ENCODE measurements around the gene GNB1L. TPM values are rescaled to one million over a fixed set of nuclear protein-coding genes. Genes with fewer than 3 reads are reported as not detected.

GNB1L gene
- total and polyA plus RNA-seq, 9 of the 15 experiments (the other 6 are each of a cell fraction or from before 2014, with no cell fraction given): 0.56 to 50.5 (median 10.2) TPM

GRCh38 chr22:19880786-19881569 is 26.3 kb upstream of the GNB1L start (continued):
- no peak for TF ChIP-seq CUX1 (CRISPR knock-in tag; IDR thresholded peaks at IDR 0.05)
- TF ChIP-seq ZNF24 (IDR thresholded peaks at IDR 0.05): peak; percentile 39; the same call in 1 of the 2 replicates
- no peak for TF ChIP-seq RBM39 (optimal IDR thresholded peaks at IDR 0.05; ENCODE audit: low read depth, low read length)
- TF ChIP-seq ARHGAP35 (IDR thresholded peaks at IDR 0.05; ENCODE audit: partially characterized antibody): no peak
- no peak for TF ChIP-seq HDAC1 (IDR thresholded peaks at IDR 0.05)
- no peak for TF ChIP-seq HDAC8 (tag; IDR thresholded peaks at IDR 0.05)
- no peak for TF ChIP-seq PCBP1 (IDR thresholded peaks at IDR 0.05; ENCODE audit: low read depth, low read length, poor library complexity, severe bottlenecking)
- TF ChIP-seq XRCC4 (IDR thresholded peaks at IDR 0.05; ENCODE audit: extremely low read depth, insufficient read depth, insufficient read length): no peak
- no peak for TF ChIP-seq PRPF4 (IDR thresholded peaks at IDR 0.05; ENCODE audit: insufficient read depth, low read depth, low read length, poor library complexity, severe bottlenecking)
- no peak for TF ChIP-seq PCBP2 (IDR thresholded peaks at IDR 0.05; ENCODE audit: low read depth, low read length, poor library complexity, severe bottlenecking)
- no peak for TF ChIP-seq E4F1 (CRISPR knock-in tag; IDR thresholded peaks at IDR 0.05; ENCODE audit: borderline replicate concordance)
- TF ChIP-seq SNAPC5 (CRISPR knock-in tag; IDR thresholded peaks at IDR 0.05): no peak
- no peak for TF ChIP-seq MAX (CRISPR knock-in tag; IDR thresholded peaks at IDR 0.05)
- no peak for TF ChIP-seq ZFX (CRISPR knock-in tag; IDR thresholded peaks at IDR 0.05)
- TF ChIP-seq RBM14 (IDR thresholded peaks at IDR 0.05; ENCODE audit: borderline replicate concordance, insufficient read depth, low read depth, low read length): no peak
- no peak for TF ChIP-seq EP400 (IDR thresholded peaks at IDR 0.05)
- no peak for TF ChIP-seq HNRNPH1 (optimal IDR thresholded peaks at IDR 0.05; ENCODE audit: low read depth, low read length)
- TF ChIP-seq IRF9 (tag; IDR thresholded peaks at IDR 0.05): no peak
